ENCODE measurements around the gene PLLP. TPM values are rescaled to one million over a fixed set of nuclear protein-coding genes. Genes with fewer than 3 reads are reported as not detected.
A peak's percentile ranks its signal among the peaks of the same experiment; 100 is the strongest.

The PLLP gene
- total and polyA plus RNA-seq, 2 experiments from 2014 or later: 1.3 to 6.1 TPM

- TF ChIP-seq ZNF462 (CRISPR knock-in tag; IDR thresholded peaks at IDR 0.05): no peak
- TF ChIP-seq ZNF331 (CRISPR knock-in tag; IDR thresholded peaks at IDR 0.05; ENCODE audit: low read depth): no peak
Measured at GRCh38 chr16:57324749-57325148, 40.3 kb upstream of the PLLP start (continued).

GRCh38 chr16:57319646-57320045 is 35.2 kb upstream of the PLLP start:
- no peak overlapping the region for H3K4me3 Mint-ChIP-seq
- no peak for ATAC-seq
- peaks cover 29% of the 10 kb centered on the region for H3K4me1 Mint-ChIP-seq
- Histone ChIP-seq H3K79me2 (replicated peaks; ENCODE audit: insufficient read depth) (no peaks in the 10 kb centered on the region), H3K36me3 (ENCODE audit: insufficient read depth) (no peaks in the 10 kb centered on the region), H3K27ac (ENCODE audit: low read depth) (peak overlapping the region; percentile 15; the same call in 1 of the 2 replicates), H3K4me2 (peak overlapping the region; percentile 41; the same call in 1 of the 2 replicates), H4K20me1 (replicated peaks; ENCODE audit: insufficient read depth) (no peaks in the 10 kb centered on the region), H3K27me3 (ENCODE audit: insufficient read depth) (no peaks in the 10 kb centered on the region), H3K4me3 (no peak overlapping the region), H3F3A (replicated peaks; ENCODE audit: low read depth) (no peaks in the 10 kb centered on the region), H3K9me2 (ENCODE audit: insufficient read depth) (no peaks in the 10 kb centered on the region), H2AFZ (0 out of 2 replicates have a peak overlapping the region, but pooled peaks have one; percentile 0), H3K4me1 (ENCODE audit: insufficient read depth) (peaks cover 19% of the 10 kb centered on the region)
- H3K36me3 Mint-ChIP-seq (ENCODE audit: low read depth): no peaks in the 10 kb centered on the region
- DNase-seq (ENCODE audit: low spot score): no peak
- H3K9me3 Mint-ChIP-seq: no peaks in the 10 kb centered on the region
- H3K27ac Mint-ChIP-seq: no peak overlapping the region
- peaks cover 3% of the 10 kb centered on the region for H3K27me3 Mint-ChIP-seq (ENCODE audit: insufficient read depth, low read depth, poor library complexity)
- TF ChIP-seq STAT1 (IDR thresholded peaks at IDR 0.05; ENCODE audit: unreplicated experiment) (no peak), EZH2phosphoT487 (IDR thresholded peaks at IDR 0.05; ENCODE audit: unreplicated experiment) (no peak), CTCF (conservative IDR thresholded peaks at IDR 0.05; ENCODE audit: low read depth in 2 of 2) (no peak), JUNB (IDR thresholded peaks at IDR 0.05; ENCODE audit: unreplicated experiment) (no peak), NANOG (IDR thresholded peaks at IDR 0.05; ENCODE audit: borderline replicate concordance) (no peak), ZNF331 (CRISPR knock-in tag; IDR thresholded peaks at IDR 0.05; ENCODE audit: low read depth) (no peak), POLR2AphosphoS5 (IDR thresholded peaks at IDR 0.05; ENCODE audit: low read depth) (no peak), REST (IDR thresholded peaks at IDR 0.05; ENCODE audit: unreplicated experiment) (no peak), ZNF114 (CRISPR knock-in tag; IDR thresholded peaks at IDR 0.05) (no peak)

All from GM23338 (cell line).